GM21381 (cell line): ENCODE measurements around the gene CDC42EP5.

Experiments
- ATAC-seq: cut with Tn5 transposase; IDR thresholded peaks from one replicate; pipeline ENCODE4 v1.9.1; 2021; ENCODE audit warnings: mild to moderate bottlenecking, moderate library complexity; ENCODE audit not compliant: unreplicated experiment

The CDC42EP5 gene

DNA sequence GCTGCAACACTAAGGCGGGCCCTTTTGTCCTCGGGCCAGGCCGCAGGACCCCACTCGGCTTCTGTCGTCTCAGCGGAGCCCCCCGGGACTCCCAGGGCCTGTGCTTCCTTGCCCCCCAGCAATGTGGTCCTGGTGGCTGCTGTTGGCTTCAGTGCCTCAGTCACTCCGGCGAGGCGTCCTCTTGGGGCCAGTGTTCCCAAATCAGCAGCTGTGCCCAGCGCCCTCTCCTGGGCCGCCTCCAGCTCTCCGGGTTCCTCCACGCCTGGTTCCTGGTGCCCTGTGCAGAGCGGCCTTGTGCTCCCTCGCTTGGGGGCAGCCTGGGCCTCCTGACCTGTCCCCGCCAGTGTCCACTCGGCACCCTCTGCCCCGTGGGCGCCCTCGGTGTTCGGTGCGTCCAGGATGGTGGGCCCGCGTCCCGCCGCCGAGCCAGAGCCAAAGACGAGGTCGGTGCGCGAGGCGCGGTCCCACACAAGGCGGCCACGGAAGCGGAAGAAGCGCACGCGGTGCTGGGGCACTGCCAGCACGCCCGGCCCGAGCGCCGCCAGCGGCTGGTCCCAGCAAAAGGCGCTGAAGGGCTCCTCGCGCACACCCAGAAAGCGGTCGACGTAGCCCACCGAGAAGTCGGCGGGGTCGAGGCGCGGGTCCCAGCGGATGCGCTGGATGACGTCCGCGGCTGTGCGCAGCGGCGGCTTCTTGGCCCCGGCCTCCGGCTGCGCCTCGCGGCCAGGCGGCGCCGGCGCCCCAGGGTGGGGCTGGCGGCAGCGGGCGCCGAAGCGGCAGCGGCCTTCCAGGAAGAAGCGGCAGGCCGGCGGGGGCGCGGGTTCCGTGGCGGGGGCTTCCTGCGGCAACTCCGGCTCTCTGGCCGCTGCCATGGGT is 10.2 kb downstream of the CDC42EP5 start:
- peak; percentile 10 for ATAC-seq

DNA sequence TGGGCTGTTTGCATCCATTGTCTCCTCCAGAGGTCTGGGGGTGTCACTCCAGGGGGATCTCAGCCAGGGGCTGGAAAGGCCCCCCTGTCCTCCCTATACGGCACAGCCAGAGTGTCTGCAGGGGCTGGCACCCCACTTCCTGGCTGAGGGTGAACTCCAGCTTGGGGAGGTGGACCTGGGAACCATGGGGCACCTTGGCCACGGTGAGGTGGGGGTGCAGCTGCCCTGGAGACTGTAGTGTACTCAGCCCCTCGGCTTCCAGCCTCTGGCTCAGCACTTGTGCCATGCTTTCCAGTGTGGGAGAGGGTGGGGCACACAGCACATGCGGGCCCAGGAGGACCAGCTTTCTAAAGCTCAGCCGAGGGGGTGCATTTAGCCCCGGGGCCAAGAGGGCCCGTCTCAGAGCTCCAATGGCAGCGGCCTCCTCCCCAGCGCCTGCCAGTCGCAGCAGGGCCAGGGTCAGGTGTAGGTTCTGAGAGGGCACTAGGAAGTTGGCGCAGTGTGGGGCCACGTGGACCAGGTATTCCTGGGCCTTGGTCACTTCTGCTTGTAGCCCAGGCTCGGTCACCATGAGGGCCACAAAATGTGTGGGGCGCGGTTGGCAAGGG is 10.9 kb downstream of the CDC42EP5 start:
- ATAC-seq, result no peak

DNA sequence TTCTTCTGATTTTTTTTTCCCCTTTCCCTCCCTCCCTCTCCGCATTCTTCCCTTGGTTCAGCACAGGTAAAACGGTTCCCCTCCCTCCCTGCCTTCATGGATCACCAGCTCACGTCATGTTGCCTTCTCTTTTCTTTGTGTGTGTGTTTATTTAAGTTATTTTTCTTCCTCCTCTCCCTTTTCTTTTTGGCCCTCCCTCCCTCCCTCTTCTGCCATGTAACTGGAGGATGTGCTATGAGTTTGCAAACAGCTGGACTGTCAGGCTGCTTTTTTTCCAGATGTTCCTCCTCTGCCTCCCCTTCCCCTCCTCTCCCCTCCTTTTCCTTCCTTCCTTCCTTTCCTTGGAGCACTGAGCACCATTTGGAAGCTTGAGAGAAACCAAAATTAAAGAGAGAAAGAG is 11.5 kb downstream of the CDC42EP5 start:
- ATAC-seq, result no peak

DNA sequence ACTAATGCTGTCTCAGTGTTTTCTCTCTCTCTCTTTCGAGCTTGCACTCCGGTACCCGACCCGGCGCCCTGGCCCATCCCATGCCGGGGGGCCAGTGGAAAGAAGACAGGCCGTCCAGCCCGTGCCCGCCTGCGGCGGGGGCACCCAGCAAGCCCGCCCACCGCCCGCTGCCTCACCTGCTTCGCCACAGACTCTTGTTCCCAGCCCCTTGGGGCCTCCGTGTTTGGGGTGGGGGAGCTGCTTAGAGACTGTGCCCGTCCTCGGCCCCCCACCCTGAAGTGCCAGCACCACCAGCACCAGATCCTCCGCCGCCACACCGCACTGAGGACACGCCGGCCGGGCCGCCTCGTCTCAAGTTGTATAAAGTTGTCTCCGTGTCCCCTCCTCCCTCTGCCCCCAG is 11.9 kb downstream of the CDC42EP5 start:
- no peak for ATAC-seq

DNA sequence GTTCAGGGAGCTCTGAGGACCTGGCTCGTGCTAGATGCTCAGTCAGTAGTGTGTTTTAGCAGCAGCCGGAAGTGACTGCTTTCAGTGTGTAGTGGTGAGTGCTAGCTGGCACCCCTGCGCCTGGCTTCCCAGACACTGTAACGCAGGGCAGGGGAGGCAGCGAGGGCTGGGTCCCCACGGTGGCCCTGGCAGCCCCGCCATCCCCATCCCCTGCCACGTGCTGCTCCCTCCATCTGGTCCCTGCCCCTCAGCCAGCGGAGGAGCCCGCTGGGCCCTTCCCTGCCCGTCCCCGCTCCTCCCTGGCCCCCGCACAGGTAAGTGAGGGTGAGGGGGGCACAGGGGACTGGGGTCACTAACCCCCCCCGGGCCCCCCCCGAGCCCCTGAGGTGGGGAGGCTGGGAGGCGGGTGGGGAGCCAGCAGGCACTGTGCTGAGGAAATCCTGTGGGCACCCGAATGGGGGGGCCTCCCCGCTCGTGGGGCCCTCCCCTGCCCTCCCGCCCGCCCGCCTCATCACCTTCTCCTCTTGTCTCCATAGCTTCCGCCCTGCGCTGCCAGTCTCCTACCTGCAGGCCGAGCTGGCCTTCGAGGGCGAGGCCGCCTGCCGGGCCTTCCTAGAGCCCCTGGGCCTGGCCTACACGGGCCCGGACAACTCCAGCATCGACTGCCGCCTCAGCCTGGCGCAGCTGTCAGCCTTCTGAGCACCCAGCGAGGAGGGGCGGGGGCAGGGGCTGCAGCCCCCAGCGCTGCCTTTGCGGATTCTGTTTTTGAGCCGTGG is 12.7 kb downstream of the CDC42EP5 start:
- ATAC-seq, result no peak

DNA sequence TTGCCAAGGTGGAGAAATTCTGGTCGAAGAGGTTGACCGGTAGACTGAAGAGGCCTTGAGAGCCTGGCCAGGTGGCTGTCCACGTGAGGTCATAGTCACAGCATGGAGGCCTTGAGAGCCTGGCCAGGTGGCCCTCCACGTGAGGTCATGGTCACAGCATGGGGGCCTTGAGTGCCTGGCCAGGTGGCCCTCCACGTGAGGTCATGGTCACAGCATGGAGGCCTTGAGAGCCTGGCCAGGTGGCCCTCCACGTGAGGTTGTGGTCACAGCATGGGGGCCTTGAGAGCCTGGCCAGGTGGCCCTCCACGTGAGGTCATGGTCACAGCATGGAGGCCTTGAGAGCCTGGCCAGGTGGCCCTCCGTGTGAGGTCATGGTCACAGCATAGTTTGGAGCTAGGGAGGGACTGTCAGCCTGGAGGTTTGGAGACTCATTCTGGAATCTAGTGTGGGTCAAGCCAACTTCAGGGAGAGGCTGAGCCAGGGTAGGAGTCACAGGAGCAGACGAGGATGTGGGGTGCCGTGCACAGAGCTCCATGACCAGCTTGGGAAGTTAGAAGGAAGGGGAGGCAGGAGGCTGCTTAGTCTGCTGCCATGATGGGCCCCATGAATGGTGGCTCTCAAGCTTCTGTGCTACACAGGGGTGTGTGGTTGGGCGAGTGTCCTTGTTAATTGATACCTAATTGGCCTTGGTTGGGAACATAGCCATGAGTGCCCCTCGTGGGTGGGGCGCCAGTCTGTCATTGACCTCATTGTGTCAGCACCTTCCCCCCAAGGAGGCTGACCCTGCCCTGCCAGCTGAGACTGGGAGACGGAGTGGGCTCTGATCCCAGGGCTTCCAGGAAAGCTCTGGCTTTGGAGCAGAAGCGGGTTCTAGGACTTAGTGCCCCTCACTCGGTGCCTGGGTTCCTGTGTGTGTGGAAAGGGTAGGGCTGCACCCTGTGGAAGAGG is 13.5 kb downstream of the CDC42EP5 start:
- ATAC-seq, result no peak

DNA sequence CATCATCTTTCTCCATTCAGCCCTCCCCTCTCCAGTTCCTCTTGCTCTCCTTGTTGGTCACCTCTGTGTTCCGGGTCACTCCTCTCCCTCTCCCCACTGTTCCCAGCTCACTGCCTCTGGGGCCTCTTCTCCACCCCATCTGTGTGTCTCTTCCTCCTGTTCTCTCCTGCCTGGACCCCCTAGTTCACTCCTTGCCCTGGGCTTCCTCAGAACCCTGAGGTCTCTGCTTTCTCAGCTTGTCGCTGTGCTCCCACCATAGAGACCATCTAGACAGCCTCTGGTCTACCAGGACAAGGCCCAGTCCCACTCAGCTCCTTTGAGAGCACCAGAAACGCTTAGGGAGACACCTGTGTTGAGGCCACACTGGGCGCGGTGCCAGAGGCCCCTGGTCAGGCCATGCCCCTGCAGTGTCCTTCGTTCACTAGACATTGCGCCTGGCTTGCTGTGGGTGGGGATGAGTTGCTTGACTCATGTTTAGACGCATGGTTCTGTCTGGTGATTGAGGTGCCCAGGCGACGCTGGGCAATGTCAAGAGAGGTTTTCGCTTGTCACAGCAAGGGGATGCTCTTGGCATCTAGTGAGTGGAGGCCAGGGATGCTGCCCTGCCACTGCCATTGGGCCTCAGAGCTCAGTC is 14.3 kb downstream of the CDC42EP5 start:
- ATAC-seq, result no peak

DNA sequence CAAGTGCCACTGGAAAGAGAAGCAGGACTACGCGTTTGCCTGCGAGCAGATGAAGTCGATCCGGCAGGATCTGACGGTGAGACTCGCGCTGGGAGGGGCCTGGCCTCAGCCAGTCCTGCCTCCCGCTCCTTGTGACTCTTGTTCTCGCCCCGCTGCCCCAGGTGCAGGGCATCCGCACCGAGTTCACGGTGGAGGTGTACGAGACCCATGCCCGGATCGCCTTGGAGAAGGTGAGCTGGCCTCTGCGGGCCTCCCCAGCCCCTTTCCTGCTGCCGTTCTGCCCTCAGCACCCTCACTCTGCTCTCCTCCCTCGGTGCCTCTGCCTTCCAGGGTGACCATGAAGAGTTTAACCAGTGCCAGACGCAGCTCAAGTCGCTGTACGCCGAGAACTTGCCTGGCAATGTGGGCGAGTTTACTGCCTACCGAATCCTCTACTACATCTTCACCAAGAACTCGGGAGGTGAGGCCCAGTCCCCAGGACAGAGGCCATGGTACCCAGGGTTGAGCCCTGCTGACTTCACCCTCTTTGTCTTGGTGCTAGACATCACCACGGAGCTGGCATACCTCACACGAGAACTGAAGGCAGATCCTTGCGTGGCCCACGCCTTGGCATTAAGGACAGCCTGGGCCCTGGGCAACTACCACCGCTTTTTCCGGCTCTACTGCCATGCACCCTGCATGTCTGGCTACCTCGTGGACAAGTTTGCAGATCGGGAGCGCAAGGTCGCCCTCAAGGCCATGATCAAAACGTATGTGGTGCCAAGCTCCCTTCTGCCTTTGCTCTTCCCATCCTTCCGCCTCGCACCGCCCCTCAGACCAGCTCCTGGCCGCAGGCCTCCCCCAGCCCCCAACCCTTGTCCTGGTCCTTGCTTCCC is 15.1 kb downstream of the CDC42EP5 start:
- ATAC-seq, result no peak

DNA sequence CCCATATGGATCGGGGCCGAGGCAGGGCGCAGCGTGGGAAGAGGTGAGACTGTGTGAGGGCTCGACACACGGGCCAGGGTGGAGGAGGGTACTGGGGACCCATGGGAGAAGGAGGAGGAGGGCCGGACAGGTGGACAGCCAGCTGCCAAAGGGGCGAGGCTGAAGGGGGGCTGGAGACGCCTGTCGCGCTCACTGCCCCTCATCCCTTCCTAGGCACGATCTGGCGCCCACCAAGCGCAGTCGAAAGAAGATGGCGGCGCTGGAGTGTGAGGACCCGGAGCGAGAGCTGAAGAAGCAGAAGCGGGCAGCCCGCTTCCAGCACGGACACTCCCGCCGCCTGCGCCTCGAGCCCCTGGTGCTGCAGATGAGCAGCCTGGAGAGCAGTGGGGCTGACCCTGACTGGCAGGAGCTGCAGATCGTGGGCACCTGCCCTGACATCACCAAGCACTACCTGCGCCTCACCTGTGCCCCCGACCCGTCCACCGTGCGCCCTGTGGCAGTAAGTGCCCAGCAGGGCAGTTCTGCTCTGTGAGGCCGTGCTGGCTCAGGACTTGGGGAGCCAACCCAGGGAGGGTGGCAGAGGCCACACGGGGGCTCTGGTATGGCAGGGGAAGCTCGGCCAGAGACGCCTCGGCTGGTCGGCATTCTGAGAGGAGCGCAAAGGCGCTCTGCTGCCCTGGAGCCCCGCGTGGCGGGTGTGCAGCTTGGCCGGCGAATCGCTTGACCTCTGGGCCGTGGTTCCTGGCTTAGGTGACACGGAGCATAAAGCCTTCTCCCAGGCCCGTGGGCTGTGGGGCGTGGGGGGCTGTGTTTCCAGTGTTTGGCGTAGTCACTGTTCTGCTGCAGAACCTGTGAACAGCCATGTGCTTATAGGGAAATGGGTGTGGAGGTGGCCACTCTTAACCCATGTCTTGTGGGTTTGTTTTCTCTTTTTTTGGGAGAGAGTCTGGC is 16.4 kb downstream of the CDC42EP5 start:
- ATAC-seq, result no peak

DNA sequence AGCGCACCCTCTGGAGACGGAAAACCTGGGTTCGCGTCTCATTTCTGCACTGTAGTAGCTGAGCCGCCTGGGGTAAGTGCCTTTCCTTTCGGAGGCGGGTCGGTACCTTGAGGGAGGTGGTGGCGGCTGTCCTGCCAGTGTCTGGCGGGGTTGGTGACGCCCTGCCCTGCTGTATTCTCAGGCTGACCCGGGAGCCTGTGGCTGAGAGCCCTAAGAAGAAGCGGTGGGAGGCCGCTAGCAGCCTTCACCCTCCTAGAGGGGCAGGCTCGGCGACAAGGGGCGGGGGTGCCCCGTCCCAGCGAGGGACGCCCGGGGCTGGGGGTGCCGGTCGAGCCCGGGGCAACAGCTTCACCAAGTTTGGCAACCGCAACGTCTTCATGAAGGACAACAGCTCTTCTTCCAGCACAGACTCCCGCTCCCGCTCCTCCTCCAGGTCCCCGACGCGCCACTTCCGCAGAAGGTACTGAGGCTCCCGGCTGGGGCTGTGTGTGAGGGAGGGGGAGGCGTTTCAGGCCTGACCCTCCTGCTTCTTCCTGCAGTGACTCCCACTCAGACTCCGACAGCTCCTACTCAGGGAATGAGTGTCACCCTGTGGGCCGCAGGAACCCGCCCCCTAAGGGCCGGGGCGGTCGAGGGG is 17.2 kb downstream of the CDC42EP5 start:
- no peak for ATAC-seq

DNA sequence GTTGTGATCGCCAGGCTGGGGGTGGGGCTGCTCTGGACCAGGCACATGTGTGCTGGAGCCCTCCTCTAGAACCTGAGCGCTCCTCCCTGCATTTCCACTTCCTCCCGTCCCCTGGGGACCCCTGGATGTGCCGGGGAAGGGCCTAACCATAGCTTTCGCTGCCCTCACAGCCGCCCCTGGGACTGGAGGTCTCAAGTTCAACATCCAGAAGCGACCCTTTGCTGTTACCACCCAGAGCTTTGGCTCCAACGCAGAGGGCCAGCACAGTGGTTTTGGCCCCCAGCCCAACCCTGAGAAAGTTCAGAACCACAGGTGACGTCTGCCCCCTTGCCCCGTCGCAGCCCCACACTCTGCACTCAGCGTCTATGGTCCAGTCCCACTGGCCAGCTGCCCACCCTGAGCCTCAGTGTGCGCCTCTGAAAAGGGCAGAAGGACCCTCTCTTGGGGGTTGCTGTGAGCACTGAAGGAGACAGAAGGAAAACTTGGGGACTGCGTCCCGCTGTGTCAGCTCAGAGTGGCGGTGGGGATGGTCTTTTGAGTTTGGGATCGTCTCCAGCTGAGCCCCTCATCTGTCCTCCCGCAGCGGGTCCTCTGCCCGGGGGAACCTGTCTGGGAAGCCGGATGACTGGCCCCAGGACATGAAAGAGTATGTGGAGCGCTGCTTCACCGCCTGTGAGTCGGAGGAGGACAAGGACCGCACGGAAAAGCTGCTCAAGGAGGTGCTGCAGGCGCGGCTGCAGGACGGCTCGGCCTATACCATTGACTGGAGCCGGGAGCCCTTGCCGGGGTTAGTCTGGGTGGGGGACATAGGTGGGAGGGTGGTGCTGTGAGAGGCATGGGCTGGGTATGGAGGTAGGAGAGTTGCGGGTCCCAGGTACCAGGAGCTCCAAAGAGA is 18.1 kb downstream of the CDC42EP5 start:
- ATAC-seq, result no peak

DNA sequence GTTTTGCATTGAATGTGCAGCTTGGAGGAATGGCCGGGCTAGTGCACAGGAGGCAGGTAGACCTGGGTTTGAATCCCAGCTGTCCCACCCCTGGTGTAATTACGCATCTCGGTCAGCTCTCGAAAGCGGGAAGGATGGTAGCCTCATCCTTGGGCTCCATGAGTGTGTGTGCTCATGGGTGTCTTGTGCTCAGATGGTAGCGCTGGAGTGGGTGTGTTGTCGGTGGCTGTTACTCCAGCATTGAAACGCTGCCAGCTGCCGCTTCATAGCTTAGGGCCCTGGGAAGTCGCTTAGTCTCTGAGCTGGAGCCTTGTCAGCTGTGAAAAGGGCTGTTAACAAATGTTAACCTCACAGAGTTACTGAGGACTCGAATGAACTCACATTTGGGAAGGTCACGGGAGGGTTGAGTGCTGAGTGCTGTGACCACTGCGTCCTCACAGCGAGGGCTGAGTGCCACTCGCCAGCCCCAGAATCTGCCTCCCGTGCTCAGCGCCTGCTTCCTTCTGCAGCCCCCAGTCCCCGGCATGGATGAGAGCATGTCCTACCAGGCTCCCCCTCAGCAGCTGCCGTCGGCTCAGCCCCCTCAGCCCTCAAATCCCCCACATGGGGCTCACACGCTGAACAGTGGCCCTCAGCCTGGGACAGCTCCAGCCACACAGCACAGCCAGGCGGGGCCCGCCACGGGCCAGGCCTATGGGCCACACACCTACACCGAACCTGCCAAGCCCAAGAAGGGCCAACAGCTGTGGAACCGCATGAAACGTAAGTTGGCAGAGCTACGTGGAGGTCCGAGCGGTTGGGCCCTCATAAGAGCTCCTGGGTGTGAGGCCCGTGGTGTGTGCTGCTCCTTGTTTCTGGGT is 18.9 kb downstream of the CDC42EP5 start:
- ATAC-seq, result no peak

DNA sequence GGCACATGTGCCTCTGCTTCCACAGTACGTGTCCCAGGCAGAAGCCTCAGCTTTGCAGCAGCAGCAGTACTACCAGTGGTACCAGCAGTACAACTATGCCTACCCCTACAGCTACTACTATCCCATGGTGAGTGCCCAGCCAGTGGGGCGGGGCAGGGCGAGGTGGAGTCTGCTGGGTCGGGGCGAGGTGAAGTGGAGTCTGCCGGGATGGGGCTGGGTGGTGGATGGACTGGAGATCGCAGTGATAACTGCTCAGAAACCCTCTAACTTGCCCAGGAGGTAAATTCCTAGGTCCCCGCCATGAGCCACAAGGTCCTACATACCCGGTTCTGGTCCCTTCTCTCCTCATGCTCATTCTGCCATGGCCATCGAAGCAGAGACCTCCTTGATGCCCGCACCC is 20.5 kb downstream of the CDC42EP5 start:
- ATAC-seq, result no peak

DNA sequence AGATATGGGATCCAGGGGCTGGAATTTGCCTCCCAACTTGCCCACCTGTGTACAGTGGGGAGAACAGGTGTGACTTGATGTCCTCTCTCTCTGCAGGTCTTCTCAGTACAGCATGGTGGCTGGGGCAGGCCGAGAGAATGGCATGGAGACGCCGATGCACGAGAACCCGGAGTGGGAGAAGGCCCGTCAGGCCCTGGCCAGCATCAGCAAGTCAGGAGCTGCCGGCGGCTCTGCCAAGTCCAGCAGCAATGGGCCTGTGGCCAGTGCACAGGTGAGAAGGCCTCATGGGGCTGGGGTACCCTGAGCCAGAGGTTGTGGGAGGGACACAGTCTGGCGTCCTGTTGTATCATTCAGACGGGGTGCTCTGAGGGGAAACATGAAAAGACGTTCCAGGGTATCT is 21.1 kb downstream of the CDC42EP5 start:
- no peak for ATAC-seq

DNA sequence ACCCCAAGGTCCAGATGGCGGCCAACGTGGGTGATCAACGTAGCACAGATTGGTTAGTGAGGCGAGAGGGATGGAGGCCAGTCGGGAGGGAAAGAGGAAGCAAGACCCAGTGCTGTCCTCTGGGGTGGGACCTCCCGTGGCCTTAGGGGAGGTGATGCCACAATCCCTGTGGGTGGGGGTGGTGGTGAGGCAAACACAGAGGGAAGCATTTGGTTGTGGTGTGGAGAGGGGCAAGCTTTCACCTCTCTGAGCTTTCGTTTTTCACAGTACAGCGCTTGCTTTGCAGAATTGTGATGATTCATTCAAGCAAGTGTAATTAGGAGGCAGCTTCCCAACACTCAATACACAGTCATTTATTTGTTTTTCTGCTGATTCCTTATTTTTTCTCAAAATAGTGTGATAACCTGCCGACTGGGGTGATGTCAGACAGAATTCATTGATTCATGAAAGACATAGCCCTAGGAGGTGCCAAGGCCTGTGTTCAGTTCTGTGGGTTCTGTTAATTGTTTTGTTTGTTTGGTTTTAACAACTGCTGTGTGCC is 21.7 kb downstream of the CDC42EP5 start:
- no peak for ATAC-seq
